Measurements from ENCODE around the gene VPS54.
"Not testable (repeated sequence)": the region's sequence is repeated elsewhere in the genome, so short reads cannot be mapped to it uniquely, and the experiment has no call there.

Gene VPS54

DNA sequence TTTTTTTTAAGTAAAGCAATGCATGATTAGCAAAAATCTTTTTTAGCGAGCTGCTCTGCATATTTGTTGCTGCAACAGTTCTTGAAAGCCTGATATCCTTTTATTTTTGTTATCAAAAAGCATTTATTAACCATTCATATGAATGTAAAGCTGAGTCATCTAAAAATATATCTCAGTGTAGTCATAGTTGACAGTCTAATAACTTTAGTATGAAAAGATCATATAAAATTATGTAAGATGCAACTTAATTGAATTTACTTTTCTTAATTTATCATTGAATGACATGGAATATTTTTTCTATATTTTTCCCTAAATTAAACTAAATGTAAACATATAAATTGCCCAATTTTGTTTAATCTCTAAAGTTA lies 169.0 kb downstream of the VPS54 start:
- TF ChIP-seq, protein P1, sequence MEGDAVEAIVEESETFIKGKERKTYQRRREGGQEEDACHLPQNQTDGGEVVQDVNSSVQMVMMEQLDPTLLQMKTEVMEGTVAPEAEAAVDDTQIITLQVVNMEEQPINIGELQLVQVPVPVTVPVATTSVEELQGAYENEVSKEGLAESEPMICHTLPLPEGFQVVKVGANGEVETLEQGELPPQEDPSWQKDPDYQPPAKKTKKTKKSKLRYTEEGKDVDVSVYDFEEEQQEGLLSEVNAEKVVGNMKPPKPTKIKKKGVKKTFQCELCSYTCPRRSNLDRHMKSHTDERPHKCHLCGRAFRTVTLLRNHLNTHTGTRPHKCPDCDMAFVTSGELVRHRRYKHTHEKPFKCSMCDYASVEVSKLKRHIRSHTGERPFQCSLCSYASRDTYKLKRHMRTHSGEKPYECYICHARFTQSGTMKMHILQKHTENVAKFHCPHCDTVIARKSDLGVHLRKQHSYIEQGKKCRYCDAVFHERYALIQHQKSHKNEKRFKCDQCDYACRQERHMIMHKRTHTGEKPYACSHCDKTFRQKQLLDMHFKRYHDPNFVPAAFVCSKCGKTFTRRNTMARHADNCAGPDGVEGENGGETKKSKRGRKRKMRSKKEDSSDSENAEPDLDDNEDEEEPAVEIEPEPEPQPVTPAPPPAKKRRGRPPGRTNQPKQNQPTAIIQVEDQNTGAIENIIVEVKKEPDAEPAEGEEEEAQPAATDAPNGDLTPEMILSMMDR (IDR thresholded peaks at IDR 0.05; ENCODE audit: insufficient read depth, low read depth, low read length, missing control alignments): no peak
- H3K4me3 ChIP-seq (ENCODE audit: low read length): no peak overlapping the region
- no peak for DNase-seq (ENCODE audit: low read depth)

DNA sequence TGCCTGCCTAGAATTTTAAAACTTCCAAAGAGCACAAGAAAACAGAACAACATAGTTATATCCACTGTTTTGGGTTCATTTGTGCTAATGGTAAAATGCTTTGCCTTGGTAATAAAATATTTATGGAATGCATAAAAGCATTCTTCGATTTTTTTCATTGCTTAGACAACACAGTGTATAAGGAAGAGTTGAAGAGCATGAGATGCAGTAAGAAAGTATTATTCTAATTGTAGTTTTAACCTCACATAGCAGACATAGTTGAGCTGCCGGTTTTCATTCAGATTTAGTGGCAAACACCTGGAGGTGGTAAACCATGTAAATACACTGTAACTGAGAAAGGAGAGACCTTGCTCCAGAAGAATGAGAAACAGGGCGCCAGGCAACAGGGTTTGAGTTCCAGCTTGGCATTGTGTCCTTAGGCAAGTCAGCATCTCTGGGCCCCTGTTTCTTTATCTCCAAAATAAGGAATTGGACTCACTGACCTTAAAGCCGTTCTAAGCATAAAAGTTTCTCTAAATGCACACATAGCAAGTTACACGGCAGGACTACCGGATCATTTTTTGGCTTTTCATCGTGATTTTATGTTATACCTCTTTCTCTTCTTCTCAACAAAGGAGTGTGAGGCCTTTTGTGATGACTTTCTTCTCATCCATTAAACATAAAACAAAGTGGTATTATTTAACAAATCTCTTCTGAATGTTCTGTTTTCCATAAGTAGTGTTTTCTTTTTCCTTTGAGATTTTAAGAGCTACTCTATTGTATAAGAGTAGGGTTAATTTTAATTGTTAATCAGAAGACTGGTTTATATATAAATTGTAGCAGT lies 169.6 kb downstream of the VPS54 start:
- no peak for DNase-seq (ENCODE audit: low read depth)
- no peak overlapping the region for H3K4me3 ChIP-seq (ENCODE audit: low read length)
- TF ChIP-seq, protein P1 (IDR thresholded peaks at IDR 0.05; ENCODE audit: insufficient read depth, low read depth, low read length, missing control alignments): no peak

DNA sequence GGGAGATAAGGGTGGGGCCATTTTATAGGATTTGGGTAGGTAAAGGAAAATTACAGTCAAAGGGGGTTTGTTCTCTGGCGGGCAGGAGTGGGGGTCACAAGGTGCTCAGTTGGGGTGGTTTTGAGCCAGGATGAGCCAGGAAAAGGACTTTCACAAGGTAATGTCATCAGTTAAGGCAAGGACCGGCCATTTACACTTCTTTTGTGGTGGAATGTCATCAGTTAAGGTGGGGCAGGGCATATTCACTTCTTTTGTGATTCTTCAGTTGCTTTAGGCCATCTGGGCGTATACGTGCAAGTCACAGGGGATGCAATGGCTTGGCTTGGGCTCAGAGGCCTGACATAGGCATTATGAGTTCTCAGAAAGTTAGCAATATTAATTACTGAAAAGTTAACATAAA lies 171.7 kb downstream of the VPS54 start:
- H3K4me3 ChIP-seq (ENCODE audit: low read length); DNase-seq (ENCODE audit: low read depth): not testable (repeated sequence)

DNA sequence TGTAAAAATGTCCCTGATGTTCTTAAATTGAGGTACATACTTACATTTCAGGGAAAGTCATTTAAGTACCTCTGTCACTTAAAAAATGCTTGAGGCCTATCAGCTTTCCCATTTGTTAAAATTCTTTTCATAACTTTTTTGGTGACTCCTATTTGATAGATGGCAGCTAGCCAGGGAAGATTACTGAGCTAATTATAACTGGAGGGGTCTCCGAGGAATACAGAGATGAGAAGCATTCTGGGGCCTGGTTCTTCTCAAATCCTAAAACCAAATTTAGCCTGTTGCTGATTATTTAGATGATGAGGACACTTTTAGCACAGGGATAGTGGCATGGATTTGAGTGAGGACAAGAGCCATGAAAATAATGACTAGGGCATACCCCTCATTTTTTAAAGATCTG lies 172.7 kb downstream of the VPS54 start:
- DNase-seq (ENCODE audit: low read depth): no peak
- H3K4me3 ChIP-seq (ENCODE audit: low read length): no peak overlapping the region
- TF ChIP-seq, protein P1 (IDR thresholded peaks at IDR 0.05; ENCODE audit: insufficient read depth, low read depth, low read length, missing control alignments): no peak

DNA sequence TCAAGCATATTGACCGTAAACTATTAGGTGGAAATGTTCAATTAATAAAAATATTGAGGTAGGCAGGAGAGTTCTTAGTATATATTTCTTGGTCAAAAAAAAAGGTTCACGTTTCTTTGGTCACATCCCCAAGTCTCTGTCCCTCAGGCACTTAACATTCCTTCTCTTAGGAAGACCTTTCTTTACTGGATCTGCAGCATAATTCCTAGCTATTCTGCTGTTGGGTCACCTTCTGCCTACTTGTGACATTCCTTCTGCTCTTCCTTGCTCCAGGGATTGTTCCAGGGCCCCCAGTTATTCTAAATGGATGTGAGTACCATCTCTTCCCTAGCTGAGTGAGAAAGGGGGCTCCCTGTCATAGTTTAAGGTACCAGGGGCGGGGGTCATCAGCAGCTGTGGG lies 173.4 kb downstream of the VPS54 start:
- no peak overlapping the region for H3K4me3 ChIP-seq (ENCODE audit: low read length)
- TF ChIP-seq, protein P1 (IDR thresholded peaks at IDR 0.05; ENCODE audit: insufficient read depth, low read depth, low read length, missing control alignments): no peak
- no peak for DNase-seq (ENCODE audit: low read depth)

DNA sequence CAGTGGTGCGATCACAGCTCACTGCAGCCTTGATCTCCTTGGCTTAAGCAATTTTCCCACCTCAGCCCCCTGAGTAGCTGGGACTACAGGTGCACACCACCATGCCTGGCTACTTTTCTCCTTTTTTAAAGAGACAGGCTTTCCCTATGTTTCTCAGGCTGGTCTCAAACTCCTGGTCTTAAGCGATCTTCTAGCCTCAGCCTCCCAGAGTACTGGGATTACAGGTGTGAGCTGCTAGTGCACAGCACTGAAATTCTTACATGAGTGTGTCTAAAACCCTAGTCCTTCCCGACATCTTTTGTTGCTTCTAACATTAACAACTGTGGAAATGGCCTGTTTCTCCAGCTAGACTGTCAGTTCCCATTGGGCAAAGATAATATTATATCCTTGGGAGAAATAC lies 174.6 kb downstream of the VPS54 start:
- H3K4me3 ChIP-seq (ENCODE audit: low read length): no peak overlapping the region
- TF ChIP-seq, protein P1 (IDR thresholded peaks at IDR 0.05; ENCODE audit: insufficient read depth, low read depth, low read length, missing control alignments): no peak

DNA sequence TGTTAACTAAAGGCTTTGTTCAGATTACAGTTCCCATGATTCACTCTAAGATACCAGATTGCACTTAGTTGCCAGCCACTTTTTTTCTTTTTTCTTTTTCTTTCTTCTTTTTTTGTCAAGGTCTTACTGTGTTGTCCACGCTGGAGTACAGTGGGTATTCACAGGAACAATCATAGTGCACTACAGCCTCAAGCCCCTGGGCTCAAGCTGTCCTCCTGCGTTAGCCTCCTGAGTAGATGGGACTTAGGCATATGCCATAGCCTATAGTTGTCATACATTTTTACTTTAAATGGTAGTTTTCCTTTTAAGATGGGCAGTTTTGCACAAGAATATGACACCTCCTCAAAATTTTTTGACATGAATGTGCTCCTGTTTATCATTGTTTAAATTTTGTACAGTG lies 175.4 kb downstream of the VPS54 start:
- TF ChIP-seq, protein P1 (IDR thresholded peaks at IDR 0.05; ENCODE audit: insufficient read depth, low read depth, low read length, missing control alignments): no peak
- H3K4me3 ChIP-seq (ENCODE audit: low read length): peak overlapping the region; percentile 85
- no peak for DNase-seq (ENCODE audit: low read depth)

More for the DNA sequence above, 174.6 kb downstream of the VPS54 start:
- DNase-seq (ENCODE audit: low read depth): no peak
